Esophagus squamous epithelium (tissue), 5 donors: Measurements from ENCODE around the gene TP63. TPM values are rescaled to one million over a fixed set of nuclear protein-coding genes. Genes with fewer than 3 reads are reported as not detected.

Experiments used
- DNase-seq: peaks from one replicate; lab custom pipeline; 2025; lab: John Stamatoyannopoulos, UW
- H3K27ac ChIP-seq, 4 donors: fragments of 200-600 bp; sonication (generic); one replicate each; pipeline ENCODE4 v1.5.1; 2016 to 2019; ENCODE audit warnings: mild to moderate bottlenecking in 1 of 4
- H3K27me3 ChIP-seq, 4 donors: fragments of 200-600 bp; sonication (generic); 1 replicate in 3 of 4; 2 replicates in 1 of 4; pipeline versions ENCODE4 v1.5.1 to v1.6.0; 2017 to 2021; ENCODE audit warnings: antibody characterized with exemption in 1 of 4
- H3K36me3 ChIP-seq, 3 donors: fragments of 200-600 bp; sonication (generic); one replicate each; pipeline ENCODE4 v1.5.1; 2016 to 2019
- H3K4me1 ChIP-seq, 3 donors: fragments of 200-600 bp; sonication (generic); one replicate each; pipeline ENCODE4 v1.5.1; 2017 to 2019
- H3K4me3 ChIP-seq, 4 donors: fragments of 200-600 bp; sonication (generic); 1 replicate in 3 of 4; 2 replicates in 1 of 4; pipeline ENCODE4 v1.5.1; 2016 to 2019; ENCODE audit warnings: mild to moderate bottlenecking in 2 of 4, moderate library complexity in 1 of 4
- H3K9me3 ChIP-seq, 3 donors: fragments of 200-600 bp; sonication (generic); one replicate each; pipeline ENCODE4 v1.5.1; 2016 to 2019
- CTCF ChIP-seq, 6 experiments: fragments of 450-650 bp in 4 of 6; fragments of 200-600 bp in 2 of 6; sonication (generic) in 2 of 6; IDR thresholded peaks; one replicate each; pipeline ENCODE4 v1.5.1; 2016 to 2019; ENCODE audit warnings: antibody characterized with exemption in 6 of 6, mild to moderate bottlenecking in 4 of 6, moderate library complexity in 4 of 6
- POLR2A ChIP-seq, 4 donors: fragments of 450-650 bp; IDR thresholded peaks; one replicate each; pipeline ENCODE4 v1.6.1; 2017; ENCODE audit warnings: antibody characterized with exemption in 4 of 4, mild to moderate bottlenecking in 4 of 4, moderate library complexity in 3 of 4
- WGBS, 2 donors: methylation state at CpG; one replicate each; pipeline ENCODE4 v1.1.5; 2018; 5-methylcytosine and 5-hydroxymethylcytosine counted together
- intact Hi-C: fragments of 100-400 bp; cut with DNase I; formaldehyde crosslinking; loops from one replicate; pipeline ENCODE4 v1.15.0; 2022
- total RNA-seq, 4 donors: library from RNA; depleted of rRNA; stranded (reverse); fragments of >200 nt; gene quantifications; one replicate each; pipeline ENCODE4 v1.1.0, GENCODE V29; 2016
- donor health status: DM: yes; HTN: yes; CAD: no.

The TP63 gene
- total RNA-seq, 4 donors from 2014 or later, result 111 to 162 (median 137) TPM

- Histone ChIP-seq H3K36me3 (no peaks in the 10 kb centered on the region), H3K27ac (no peak overlapping the region), H3K9me3 (no peaks in the 10 kb centered on the region), H3K4me3 (no peak overlapping the region), H3K4me1 (peaks cover 0 to 16% (median 0%) of the 10 kb centered on the region in 3 donors), H3K27me3 (no peaks in the 10 kb centered on the region)
- intact Hi-C loops, result no loop called here
- no peak for DNase-seq
- no peak for TF ChIP-seq CTCF (IDR thresholded peaks at IDR 0.05)
- TF ChIP-seq POLR2A (IDR thresholded peaks at IDR 0.05), result no peak
- 59 to 78% methylated on average over 1 of the region's 1 CpG for WGBS, 2 donors
Observed at GRCh38 chr3:189699885-189700284, 68.7 kb downstream of the TP63 start.

GRCh38 chr3:189702066-189702646, 71.0 kb downstream of the TP63 start:
- no peak for DNase-seq
- H3K4me1 ChIP-seq, result peaks cover 0 to 16% (median 0%) of the 10 kb centered on the region in 3 donors
- TF ChIP-seq CTCF (IDR thresholded peaks at IDR 0.05) (no peak), POLR2A (IDR thresholded peaks at IDR 0.05) (no peak)
- no peak overlapping the region for H3K4me3 ChIP-seq
- intact Hi-C loops, result no loop called here
- no peak overlapping the region for H3K27ac ChIP-seq
- no peaks in the 10 kb centered on the region for H3K36me3 ChIP-seq
- H3K9me3 ChIP-seq, result no peaks in the 10 kb centered on the region
- WGBS, 2 donors, result 40 to 47% methylated on average over 1 of the region's 1 CpG
- H3K27me3 ChIP-seq, result no peaks in the 10 kb centered on the region

DNA sequence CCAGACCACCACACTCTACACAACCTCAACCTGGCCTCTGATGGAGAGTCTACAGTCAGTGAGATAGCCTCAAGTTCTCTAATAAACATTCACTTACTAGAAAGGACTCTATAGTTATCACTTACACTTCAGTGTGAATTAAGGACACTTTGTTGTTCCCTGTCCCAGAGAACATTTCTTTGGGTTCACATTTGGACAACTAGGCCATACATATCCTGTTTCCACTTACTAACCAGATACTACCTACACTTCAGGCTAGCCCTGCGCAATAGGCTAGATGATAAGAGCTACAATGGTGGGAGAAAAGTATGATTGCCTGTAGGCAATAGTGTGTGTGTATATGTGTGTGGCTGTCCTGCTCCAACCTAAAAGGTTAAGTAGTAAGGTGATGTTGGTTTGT, 72.7 kb downstream of the TP63 start:
- H3K27me3 ChIP-seq, result no peaks in the 10 kb centered on the region
- H3K27ac ChIP-seq, result no peak overlapping the region
- H3K36me3 ChIP-seq, result no peaks in the 10 kb centered on the region
- H3K4me3 ChIP-seq, result no peak overlapping the region
- intact Hi-C loops, result no loop called here
- peaks cover 0 to 16% (median 0%) of the 10 kb centered on the region in 3 donors for H3K4me1 ChIP-seq
- 67 to 94% methylated on average over 1 of the region's 1 CpG for WGBS, 2 donors
- no peaks in the 10 kb centered on the region for H3K9me3 ChIP-seq
- no peak for DNase-seq
- TF ChIP-seq CTCF (IDR thresholded peaks at IDR 0.05) (no peak), POLR2A (IDR thresholded peaks at IDR 0.05) (no peak)

GRCh38 chr3:189708375-189708774, 77.2 kb downstream of the TP63 start:
- no peak overlapping the region for H3K4me3 ChIP-seq

More at GRCh38 chr3:189708375-189708774, 77.2 kb downstream of the TP63 start:
- Histone ChIP-seq H3K36me3 (no peaks in the 10 kb centered on the region), H3K27me3 (no peaks in the 10 kb centered on the region), H3K27ac (no peak overlapping the region), H3K9me3 (no peaks in the 10 kb centered on the region), H3K4me1 (peaks cover 0 to 17% (median 5%) of the 10 kb centered on the region in 3 donors)
- intact Hi-C loops, result no loop called here
- DNase-seq, result no peak
- TF ChIP-seq CTCF (IDR thresholded peaks at IDR 0.05) (no peak), POLR2A (IDR thresholded peaks at IDR 0.05) (no peak)
- 79 to 83% methylated on average over 3 of the region's 3 CpGs for WGBS, 2 donors
